Measurements from ENCODE around the gene PASD1.

PASD1 gene

DNA sequence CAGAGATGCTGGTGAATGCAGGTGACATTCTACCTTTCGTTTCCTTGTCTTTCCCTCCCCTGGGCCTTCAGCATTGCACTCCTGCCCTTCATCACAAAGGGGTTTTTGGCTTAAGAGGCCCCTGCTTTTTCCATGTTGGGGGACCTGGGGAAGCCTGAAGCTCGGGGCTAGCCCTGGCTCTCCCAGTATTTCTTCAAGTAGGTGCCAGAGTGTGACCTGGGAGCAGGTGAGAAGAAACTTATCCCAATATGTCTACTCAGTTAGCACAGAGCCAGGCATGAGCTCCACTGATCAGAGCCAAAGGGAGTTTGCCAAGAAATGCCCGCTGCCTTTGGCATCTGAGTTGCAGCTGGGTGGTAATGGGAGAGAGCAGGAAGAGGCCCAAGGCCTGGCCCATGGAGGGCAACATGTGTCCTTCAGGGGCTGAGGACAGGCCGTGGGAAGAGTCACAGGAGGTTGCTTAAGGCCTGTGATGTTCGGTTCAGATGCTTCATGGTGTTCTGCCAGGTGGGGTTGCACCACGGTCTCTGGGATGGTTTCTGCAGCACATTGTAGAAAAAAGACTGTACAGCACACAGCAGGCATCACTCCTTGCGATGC lies 139.4 kb downstream of the PASD1 start:
- no peak for DNase-seq

DNA sequence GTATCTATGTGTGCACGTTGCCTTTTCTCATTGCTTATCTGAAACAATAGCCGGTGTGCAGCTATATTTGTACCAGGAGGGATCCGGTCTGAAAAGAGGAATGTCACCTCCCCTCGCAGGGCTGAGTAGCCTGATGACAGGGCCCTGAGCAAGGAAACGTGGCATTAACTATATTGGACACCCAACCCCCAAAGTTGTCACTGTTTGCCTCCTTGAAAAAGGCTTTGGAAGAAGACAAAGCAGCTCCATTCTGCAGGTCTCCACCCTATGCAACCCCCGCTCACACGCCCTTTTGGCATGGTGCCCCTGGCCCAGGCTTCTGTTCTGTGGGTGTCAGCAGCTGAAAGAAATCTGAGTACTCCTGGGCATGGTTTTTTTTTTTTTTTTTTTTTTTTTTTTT lies 140.0 kb downstream of the PASD1 start:
- peak; percentile 1 for DNase-seq

DNA sequence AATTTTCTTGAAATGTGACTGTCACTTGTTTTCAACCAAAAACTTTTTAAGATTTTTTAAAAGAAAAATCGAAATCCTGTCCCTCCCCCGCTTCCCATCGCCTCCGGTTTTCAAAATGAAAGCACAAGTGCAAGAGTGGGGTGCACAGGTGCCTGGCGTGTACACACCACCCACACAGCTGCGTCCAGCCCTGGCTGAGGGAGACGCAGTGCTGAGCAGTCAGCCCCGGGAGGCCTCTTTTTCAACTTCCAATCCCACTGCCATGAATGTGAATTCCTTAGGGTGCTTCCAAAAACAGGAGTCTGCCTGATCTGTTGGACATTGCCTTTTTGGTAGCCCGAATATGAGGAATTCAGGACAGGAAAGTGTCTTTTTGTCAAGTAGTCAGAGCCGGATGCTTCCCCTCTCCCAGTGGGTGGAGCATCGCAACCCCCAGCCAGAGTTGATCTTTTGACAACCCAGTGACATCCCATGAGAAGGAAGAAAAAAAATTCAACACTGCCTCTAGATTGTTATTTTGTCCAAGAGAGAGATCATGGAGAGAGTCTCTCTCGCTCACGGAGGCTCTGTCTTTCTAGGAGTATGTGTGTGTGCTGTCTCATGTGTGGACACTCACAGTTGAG lies 140.7 kb downstream of the PASD1 start:
- DNase-seq: no peak

DNA sequence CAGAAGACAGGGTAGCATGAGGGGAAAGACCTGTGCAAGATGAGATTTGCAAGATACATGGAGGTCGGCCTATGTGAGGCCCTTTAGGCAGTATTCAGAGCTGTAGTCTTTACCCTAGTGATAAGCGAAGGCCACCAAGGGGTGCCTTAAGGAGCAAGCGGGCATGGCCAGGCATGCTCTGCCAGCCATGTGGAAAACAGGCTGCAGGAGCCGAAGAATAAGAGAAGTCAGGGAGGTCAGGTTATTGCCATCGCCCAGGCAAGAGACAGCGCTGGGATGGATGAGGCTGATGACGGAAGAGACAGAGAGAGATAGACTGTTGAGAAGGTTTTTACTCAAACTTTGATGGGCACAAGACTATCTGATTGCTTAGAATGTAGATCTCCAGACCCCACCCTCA lies 145.3 kb downstream of the PASD1 start:
- no peak for DNase-seq

DNA sequence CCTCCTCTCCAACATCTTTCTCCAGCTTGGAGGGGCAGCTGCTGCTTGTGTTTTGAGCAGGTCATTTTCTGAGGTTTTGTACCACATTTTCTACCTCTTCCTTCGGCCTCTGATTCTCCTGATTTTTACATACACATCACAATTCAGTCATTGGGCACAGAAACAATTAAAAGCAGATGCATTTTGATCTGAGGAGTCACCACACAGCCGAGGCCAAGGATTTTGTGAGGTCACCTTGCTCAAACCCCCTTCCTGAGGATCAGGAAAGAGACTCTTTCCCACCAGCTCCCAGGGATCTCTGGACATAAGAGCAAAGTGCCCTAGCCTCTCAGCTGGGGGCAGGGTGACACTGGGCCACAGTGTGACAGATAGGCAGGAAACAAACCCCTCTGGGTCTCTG lies 147.0 kb downstream of the PASD1 start:
- DNase-seq: no peak

DNA sequence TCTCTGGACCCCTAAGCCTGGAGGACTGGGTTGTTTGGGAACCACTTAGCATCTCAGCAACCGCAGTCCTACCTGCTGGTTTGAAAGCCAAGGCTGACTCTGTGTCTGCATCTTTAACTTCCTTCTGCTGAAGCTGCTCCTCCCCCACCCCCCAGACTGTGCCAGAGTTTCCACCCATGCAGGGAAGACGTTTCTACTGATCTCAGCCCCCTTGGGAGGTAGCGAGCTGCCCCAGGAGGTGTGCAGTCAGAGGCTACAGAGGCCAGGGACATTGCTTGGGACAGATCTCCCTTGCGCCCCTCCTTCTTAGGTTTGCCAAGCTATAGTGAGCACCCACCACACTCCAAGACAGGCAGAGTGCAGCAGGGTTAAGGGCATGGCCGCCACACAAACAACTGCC lies 147.7 kb downstream of the PASD1 start:
- DNase-seq: no peak

DNA sequence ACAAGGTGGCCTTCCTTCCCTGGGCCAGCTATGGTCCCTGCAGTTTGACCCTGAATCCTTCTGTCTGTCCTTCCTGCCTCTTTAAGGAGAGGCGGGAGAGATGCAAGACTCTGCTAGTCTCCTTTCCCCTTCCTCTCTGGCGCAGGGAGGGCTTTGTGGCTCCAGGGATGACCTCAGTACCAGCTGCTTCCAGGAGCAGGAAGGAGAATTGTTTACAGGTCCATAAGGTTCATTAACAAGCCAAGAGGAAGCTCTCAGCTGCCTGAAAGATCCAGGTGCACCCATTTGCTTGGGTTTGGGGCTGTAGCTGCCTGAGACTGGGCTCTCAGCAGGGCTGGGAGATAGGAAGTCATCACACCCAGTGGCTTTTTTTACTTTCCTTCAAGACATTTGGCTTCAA lies 148.3 kb downstream of the PASD1 start:
- no peak for DNase-seq

DNA sequence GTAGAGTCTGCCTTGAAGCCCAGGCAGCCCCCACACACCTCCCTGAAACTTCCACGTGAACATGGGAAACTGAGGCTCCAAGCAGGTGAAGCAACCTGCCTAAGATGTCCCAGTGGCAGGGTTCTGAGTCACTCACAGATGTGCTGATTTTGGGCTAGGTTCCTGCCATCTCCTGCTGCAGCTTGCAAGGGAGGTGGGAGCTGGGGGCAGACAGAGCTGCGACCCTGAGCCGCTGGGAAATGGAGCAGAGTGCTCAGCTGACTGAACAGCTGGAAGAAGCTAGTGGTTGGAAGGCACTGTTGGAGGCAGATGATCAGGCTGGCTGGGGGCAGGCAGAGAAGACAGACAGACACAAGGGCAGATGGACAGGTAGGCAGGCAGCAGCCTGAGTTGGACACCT lies 148.8 kb downstream of the PASD1 start:
- DNase-seq: no peak

DNA sequence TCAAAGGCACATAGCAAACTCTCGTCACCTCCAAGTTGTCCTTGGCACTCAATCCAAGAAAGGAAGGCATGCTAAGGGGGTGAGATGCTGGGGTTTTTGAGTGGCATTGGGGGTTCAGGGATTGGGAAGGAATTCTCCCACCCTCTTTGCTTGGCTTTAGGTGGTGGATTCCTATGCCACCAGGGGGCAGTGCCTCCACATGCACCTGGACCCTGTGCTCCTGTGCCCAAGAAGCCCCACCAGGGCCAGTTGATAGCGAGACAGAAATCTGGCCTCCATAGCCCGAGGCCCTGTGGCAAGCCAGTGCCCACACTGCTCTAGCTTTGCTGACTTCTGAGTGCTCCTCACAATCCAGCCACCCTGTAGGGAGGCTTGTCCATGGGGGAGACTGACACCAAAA lies 150.4 kb downstream of the PASD1 start:
- no peak for DNase-seq

DNA sequence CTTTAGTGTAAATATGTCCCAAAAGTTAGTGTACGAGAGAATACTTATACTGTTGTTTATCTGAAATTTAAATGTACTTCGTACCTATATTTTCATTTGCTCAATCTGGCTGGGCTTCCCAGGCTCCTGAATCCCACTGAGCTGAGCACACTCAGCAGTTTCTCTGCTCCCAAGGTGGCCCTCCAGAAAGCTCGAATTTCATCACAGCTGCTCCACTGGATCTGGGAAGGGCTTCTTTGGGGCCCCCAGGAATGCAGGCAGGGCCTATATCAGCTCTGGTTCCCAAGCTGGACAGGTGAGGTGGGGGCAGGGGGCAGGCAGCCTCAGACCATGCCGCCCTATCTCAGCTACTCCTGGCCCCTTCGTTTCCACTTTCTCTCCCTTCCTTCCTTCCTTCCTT lies 150.9 kb downstream of the PASD1 start:
- no peak for DNase-seq

DNA sequence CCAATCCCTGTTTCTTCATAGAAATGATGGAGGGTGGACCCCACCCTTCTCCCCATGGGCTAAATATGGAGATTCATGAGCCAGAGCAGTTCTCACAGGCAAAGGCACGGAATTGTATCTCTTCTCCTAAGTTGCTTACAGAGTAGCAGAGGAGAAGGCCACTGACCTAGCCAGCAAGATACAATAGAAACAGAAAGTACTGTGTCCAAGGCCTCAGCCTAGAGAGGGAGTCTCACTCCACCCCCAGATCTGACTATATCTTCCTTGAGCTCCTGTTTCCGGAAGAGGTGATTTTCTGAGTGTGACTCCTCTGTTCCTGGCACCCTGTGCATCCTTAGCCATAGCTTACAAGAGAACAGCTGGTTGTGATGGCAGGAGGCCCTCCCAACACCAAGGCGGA lies 152.3 kb downstream of the PASD1 start, which contains the start of gene FATE1:
Gene FATE1 (plus strand): TSS at position 284 of the 400 bp plus-strand sequence. CDS start 85 bp downstream, at position 369.
- DNase-seq: no peak

DNA sequence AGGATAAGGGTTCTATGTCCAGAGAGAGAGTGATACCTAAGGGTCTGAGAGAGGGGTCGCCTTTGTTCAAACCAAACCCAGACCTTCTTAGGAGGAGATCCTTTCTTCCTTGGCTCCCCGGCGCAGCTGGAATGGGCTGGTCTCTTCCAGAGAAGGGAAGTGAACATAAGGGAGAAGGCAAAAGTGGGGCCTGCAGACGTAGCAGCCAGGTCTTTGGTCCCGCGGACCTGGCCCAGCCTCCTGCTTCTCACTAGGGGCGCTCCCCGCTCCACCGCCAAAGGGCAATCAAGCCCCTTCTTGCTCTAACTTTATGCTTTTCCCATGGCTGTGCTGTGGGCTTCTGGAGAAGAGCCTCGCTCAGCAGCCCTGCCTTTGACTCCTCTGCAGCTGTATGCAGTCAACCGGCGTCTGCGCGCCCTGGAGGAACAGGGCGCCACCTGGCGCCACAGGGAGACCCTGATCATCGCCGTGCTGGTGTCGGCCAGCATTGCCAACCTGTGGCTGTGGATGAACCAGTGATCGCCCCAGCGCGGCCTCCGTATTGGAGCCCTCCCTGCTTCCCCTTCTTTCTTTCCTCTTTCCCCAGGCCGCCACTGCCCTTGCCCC lies 158.9 kb downstream of the PASD1 start:
- no peak for DNase-seq

DNA sequence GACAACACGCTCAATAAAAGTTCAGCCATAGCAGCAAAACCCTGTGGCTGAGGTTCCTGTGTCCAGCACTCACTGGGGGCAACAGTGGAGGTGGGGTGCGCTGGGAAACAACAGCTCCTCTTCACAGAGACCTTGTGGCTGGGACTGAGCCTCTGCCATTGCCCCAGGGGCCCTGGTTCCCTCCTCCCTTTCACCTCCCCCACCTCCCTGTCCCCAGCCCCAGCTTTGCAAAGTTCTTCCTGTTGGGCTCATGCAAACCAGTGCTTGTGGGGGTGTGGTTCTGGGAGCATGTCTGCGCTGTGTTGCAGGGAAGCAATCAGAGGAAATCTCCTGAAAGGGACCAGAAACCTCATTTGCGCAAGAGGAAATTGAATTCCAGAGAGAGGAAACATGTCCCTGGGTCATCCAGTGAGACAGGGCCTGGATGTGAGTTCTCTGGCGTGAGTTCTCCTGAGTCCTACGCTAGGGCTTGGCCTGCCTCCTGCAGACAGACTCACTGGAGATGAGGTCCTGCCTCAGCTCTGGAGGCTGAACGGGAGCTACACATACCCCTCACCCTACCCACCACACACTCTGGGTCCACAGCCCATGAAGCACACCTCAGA lies 159.8 kb downstream of the PASD1 start:
- DNase-seq: no peak

DNA sequence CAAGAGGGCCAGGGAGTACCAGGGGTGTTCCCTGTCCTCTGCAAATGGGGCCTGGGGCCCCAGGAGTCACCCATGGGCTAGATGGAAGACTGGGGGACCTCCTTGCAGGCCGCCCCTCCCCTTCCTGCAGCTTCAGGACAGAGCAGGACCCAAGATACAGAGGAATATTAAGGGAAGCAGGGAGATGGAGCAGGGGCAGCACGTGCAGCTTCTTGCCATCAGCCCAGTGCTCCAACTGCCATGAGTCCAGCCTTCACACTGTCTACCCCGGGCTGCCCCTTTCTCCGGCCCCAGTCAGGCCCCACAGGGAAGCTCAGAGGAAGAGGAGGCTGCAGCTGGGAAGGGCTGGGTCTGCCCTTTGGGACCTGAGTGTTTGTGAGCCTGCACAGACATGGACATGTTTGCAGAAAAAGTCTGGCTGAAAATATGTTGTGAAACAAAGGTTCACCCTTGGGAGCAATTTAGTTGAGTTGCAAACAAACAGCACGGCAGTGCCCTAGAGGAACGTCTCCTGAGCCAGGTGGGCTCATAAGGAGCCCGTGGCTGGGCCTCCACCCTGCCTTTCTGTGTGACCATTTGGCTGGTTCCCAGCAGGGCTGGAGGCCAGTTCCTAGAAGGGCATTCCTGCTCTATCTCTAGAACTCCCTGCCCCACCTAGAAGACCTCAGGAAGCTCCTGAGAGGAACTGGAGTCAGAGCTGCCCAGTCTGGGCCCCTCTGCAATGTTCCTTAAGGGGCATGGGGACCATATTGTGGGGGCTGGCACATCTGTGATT lies 161.3 kb downstream of the PASD1 start:
- no peak for DNase-seq

DNA sequence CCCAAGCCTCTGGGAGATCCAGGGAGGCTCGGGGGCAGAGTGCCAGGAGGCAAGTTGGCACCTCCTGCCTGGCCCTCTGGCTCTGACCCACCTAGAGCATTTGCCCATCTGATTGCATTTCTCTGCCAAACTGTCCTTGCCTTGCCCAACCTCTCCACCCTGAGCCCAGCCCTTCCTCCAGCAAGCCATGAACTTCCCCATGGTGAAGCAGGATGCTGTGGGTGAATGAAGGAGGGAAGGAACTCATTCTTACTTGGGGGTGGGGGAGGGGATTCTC lies 161.8 kb downstream of the PASD1 start:
- DNase-seq: no peak
